Activated effector memory CD4-positive, alpha-beta T cell treated with Interleukin-2 at 50 U/mL for 16 hours (primary cell): ENCODE data around the gene CDHR1.
"Not testable (repeated sequence)": the region's sequence is repeated elsewhere in the genome, so short reads cannot be mapped to it uniquely, and the experiment has no call there.

ENCODE experiments used
- DNase-seq: peaks from one replicate; pipeline ENCODE4 v3.0.0-alpha.2; 2020

The CDHR1 gene

GRCh38 chr10:84194424-84195043 is at the start of gene CDHR1:
Gene CDHR1, plus strand, starts transcription at chr10:84194537. Its CDS starts 224 bp downstream, at chr10:84194761.
- DNase-seq: peak; percentile 8

GRCh38 chr10:84147347-84147746 is 47.0 kb upstream of the CDHR1 start:
- DNase-seq: no peak

DNA sequence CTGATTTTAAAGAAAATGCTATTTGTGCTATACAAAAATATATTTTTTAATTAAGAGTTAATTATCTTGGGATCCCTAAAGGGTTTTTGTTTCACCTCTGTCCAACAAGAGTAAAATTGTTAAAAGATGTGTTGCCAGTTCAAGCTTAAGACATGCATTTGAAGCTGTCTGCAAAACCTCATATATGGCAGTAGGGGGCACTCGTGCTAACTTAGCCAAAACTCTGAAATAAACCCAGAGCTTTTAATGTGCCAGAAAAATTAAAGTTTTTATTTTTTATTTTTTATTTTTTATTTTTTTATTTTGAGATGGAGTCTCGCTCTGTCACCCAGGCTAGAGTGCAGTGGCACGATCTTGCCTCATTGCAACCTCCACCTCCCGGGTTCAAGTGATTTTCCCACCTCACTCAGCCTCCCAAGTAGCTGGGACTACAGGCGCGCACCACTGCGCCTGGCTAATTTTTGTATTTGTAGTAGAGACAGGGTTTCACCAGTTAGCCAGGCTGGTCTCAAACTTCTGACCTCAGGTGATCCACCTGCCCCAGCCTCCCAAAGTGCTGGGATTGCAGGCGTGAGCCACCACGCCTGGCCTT is 46.2 kb upstream of the CDHR1 start:
- DNase-seq: not testable (repeated sequence)

DNA sequence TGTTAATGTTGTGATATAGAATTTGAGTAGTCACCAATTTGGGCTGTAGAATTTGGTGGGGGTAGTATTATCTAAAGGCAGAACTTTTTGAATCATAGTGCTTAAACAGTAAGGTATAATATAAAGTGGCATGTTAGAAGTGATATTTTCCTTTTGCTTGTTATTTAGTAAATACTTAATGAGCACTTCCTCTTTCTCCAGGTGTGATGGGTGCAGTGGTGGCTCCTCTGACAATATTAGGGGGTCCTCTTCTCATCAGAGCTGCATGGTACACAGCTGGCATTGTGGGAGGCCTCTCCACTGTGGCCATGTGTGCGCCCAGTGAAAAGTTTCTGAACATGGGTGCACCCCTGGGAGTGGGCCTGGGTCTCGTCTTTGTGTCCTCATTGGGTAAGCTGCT is 44.5 kb upstream of the CDHR1 start:
- DNase-seq: no peak

DNA sequence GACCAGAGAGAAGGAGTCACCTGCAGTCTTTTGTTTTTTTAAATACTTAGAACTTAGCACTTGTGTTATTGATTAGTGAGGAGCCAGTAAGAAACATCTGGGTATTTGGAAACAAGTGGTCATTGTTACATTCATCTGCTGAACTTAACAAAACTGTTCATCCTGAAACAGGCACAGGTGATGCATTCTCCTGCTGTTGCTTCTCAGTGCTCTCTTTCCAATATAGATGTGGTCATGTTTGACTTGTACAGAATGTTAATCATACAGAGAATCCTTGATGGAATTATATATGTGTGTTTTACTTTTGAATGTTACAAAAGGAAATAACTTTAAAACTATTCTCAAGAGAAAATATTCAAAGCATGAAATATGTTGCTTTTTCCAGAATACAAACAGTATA is 41.6 kb upstream of the CDHR1 start:
- no peak for DNase-seq

- no peak for DNase-seq
Observed at GRCh38 chr10:84155521-84155920, 38.8 kb upstream of the CDHR1 start.

DNA sequence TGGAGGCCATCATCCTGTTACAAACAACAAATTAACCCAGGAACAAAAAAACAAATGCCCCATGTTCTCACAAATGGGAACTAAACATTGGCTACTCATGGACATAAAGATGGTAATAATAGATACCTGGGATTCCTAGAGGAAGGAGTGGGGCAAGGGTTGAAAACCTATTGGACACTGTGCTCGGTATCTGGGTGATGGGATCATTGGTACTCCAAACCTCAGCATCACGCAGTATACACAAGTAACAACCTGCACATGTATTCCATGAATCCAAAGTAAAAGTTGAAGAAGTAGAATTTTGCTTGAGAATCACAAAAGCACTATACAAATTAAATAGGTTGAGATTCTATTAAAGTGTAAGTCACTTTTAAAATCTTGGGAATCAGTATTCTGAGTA is 38.3 kb upstream of the CDHR1 start:
- no peak for DNase-seq

GRCh38 chr10:84156768-84157167 is 37.6 kb upstream of the CDHR1 start:
- no peak for DNase-seq

DNA sequence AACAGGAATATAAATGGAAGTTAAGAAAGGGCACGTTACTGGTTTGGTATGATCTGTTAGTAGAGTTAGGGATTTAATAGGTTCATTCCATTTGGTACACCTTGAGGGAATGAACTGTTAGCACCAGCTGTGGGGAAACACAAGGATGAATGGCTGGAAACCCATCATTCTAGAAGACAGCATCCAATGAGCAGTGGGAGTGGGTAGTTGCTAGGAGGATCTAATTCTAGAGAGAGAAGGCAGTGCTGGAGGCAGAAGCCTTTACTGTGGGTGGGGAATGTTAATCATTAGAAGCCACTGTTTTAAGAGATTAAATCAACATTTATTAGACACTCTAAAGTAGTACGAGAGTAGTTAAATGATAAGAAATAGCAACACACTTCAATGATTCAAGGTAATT is 36.3 kb upstream of the CDHR1 start:
- DNase-seq: no peak

GRCh38 chr10:84158550-84158949 is 35.8 kb upstream of the CDHR1 start:
- DNase-seq: no peak

- no peak for DNase-seq
Observed at GRCh38 chr10:84159076-84159685, 35.2 kb upstream of the CDHR1 start.

GRCh38 chr10:84160663-84161362 is 33.5 kb upstream of the CDHR1 start:
- DNase-seq: no peak

DNA sequence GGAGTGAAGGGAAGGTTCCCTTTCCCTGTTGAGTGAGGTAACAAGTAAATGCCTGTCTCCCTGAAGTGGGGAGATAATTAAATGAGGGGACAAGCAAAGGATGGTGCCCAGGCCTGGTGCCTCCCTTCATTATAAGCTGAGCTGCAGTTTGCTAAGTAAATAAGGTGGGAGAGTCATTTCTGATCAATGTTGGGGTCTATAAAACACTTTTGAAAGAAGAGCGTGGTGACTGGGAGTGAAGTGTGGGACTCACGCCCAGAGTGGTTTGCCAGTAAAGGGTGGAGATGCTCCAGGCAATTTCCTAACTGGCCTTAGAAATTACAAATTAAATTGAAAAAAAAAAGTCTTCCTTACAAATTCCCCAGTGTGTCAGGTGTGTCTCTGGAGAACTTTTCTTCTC is 30.3 kb upstream of the CDHR1 start:
- DNase-seq: no peak

GRCh38 chr10:84164442-84164841 is 29.9 kb upstream of the CDHR1 start:
- no peak for DNase-seq

GRCh38 chr10:84166620-84167288 is 27.6 kb upstream of the CDHR1 start:
- DNase-seq: no peak

DNA sequence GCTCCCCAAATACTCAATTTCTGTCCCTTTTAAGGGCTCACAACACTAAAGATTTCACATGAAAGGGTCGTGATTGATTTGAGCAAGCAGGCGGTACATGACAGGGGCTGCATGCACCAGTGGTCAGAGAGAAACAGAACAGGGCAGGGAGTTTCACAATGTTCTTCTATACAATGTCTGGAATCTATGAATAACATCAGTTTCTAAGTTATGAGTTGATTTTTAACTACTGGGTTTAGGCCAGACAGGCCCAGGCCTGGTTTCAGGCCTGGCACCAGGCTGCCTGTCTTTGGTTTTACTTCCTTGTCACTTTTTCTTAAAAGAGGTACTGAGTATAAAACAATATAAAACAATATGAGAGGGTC is 27.1 kb upstream of the CDHR1 start:
- DNase-seq: not testable (repeated sequence)

DNA sequence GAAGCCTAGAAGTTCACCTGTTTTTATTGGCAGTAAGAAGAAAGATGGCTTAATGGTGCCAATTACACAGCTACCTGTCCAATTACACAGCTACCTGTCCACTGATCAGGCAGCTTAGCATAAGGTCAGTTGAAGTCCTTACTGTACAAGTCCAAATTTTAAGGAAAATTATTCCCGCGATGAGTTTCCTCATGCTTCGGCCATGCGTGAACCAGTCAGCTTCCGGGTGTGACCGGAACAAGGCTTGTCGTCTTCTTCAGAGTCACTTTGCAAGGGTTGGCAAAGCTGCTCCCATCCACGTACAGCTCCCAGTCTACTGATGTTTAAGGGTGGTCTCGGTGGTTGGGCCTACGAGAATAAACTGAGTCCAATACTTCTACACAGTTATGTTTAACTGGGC is 26.0 kb upstream of the CDHR1 start:
- not testable (repeated sequence) for DNase-seq

GRCh38 chr10:84171237-84171636 is 23.1 kb upstream of the CDHR1 start:
- not testable (repeated sequence) for DNase-seq

DNA sequence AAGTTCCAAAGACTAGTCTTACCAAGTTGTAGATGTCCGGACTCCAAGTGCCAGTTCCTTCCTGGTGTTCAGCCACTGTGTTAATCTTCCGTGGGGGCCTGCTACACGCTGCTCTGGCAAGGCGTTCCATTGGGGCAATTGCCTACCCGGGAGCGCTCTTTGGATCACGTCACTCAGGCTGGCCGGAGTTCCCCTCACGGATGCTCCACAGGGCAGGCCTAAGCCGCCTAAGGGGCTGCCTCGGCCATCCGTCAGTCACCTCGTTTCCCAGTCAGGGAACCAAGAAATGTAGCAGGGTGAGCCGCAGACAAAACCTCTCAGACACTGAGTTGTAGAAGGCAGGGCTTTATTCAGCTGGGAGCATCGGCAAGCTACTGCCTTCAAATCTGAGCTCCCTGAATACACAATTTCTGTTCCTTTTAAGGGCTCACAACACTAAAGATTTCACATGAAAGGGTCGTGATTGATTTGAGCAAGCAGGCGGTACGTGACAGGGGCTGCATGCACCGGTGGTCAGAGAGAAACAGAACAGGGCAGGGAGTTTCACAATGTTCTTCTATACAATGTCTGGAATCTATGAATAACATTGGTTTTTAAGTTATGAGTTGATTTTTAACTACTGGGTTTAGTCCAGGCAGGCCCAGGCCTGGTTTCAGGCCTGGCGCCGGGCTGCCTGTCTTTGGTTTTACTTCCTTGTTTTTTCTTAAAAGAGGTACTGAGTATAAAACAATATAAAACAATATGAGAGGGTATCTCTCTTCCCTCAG is 22.5 kb upstream of the CDHR1 start:
- not testable (repeated sequence) for DNase-seq

GRCh38 chr10:84172467-84173356 is 21.6 kb upstream of the CDHR1 start:
- DNase-seq: no peak

GRCh38 chr10:84173501-84173929 is 20.8 kb upstream of the CDHR1 start, which contains the start of gene GPR15LG:
Gene GPR15LG, plus strand, starts transcription at chr10:84173801. Its CDS starts 51 bp downstream, at chr10:84173852.
- no peak for DNase-seq
